GM21360 (cell line): ENCODE data around the gene GALNS.
"Not testable (repeated sequence)": the region's sequence is repeated elsewhere in the genome, so short reads cannot be mapped to it uniquely, and the experiment has no call there.

Source experiments
- ATAC-seq: cut with Tn5 transposase; IDR thresholded peaks from one replicate; pipeline ENCODE4 v1.9.1; 2021; ENCODE audit warnings: mild to moderate bottlenecking, moderate library complexity; ENCODE audit not compliant: unreplicated experiment

Gene GALNS

GRCh38 chr16:88807142-88807625, 49.6 kb downstream of the GALNS start:
- ATAC-seq = no peak

DNA sequence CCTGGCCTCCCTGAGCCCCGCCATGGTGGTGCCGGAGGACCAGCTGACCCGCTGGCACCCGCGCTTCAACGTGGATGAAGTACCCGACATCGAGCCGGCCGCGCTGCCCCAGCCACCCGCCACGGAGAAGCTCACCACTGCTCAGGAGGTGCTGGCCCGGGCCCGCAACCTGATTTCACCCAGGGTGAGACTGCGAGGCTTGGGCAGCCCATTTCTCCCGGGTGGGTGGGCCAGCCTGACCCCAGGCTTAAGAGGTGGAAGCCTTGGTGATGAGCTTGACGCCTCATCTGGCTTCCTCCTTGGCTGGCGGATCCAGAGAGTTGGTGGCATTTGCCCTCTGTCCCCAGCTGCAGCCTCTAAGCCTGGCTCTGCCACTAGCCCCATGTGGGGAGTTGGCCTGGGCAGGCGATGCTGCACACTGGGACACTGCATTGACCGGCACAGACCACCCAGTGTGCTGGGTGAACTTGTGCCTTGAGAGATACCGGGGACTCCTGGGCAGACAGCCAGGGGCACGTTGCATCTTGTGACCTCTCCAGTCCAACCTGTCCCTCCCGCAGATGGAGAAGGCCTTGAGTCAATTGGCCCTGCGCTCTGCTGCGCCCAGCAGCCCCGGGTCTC, 50.1 kb downstream of the GALNS start:
- ATAC-seq = no peak

DNA sequence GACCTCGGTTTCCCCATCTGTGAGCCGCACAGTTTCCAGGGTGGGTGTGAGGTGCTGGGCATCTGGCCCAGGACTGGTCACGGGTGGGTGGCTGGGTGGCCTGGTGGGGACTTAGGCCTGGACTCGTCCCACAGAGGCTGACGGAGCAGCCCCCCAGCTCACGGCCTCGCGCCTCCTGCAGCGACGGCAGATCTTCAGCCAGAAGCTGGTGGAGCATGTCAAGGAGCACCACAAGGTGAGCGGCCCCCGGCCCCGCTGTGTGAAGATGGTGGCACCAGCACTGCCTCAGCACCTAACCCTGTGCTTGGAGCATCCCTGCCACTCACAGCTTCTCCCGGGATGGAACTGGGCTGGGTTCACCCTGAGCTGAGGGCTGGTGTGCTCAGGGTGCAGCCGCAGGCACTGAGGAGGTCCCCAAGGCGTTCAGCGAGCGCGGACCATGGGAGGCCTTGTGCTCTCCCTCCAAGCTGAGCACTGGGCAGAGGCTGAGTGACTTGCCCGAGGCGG, 50.8 kb downstream of the GALNS start:
- no peak for ATAC-seq

- ATAC-seq = no peak
Observed at GRCh38 chr16:88805340-88805715, 51.4 kb downstream of the GALNS start.

DNA sequence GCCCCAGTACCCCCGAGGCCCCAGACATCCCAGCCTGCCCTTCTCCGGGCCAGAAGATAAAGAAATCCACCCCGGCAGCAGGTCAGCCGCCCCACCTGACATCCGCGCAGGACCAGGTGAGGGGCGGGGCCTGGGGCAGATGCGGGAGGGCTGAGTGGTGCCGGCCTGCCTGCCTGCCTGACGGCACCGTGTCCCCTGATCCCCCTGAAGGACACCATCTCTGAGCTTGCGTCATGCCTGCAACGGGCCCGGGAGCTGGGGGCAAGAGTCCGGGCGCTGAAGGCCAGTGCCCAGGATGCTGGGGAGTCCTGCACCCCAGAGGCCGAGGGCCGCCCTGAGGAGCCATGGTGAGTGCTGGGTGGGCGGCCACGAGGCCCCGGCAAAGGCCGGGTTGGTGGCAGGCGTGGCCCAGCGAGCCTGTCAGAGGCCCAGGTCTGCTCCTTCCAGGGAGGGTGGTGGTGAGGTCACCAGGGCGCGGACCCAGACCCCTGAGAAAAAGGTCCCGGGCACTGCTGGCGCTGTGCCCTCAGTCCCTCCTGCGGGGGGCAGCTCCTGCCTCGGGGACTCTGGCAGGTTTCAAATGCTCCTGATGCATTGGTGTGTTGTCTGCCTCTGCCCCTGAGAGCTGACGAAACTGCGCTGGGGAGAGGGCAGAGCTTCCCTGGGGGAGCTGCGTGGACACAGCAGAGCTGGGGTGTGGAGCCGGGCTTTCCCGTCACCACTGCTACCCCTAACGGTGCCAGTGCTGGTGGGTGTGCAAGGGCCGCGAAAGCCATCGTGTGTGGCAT, 52.0 kb downstream of the GALNS start:
- no peak for ATAC-seq

- ATAC-seq = no peak
Observed at GRCh38 chr16:88804173-88804551, 52.6 kb downstream of the GALNS start.

DNA sequence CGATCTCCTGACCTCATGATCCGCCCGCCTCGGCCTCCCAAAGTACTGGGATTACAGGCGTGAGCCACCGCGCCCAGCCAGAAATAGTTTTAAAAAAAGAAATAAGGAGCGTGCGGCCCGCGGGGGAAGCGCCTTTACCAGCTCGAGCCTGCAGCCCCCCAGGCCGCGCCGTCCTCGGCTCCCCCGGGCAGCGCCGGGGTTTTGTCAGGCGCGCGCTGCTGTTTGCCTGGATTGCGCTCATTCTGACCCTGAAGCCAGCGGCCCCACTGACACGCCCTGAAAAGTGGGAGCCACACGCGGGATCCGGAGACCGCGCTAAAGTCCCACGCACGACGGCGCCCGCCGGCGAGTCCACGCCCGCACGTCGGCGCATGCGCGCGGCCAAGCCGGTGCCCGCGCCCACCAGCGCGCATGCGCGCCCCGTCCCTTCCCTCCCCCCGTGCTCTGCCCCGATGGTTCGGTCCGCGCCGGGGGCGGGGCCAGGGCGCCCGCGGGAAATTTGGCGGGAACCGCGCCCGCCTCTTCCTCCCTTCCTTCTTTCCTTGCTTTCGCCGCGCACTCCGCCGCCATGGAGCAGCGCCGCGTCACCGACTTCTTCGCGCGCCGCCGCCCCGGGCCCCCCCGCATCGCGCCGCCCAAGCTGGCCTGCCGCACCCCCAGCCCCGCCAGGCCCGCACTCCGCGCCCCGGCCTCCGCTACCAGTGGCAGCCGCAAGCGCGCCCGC, 53.3 kb downstream of the GALNS start, which contains the start of gene CDT1:
Gene CDT1, plus strand, starts transcription at position 526 of the 724 bp plus-strand sequence. Its CDS starts 43 bp downstream, at position 569.
- ATAC-seq = peak; percentile 47

- no peak for ATAC-seq
Observed at GRCh38 chr16:88800277-88800592, 56.5 kb downstream of the GALNS start.

GRCh38 chr16:88799569-88800276, 57.0 kb downstream of the GALNS start:
- no peak for ATAC-seq

GRCh38 chr16:88798772-88799455, 57.8 kb downstream of the GALNS start:
- no peak for ATAC-seq

GRCh38 chr16:88798073-88798472, 58.7 kb downstream of the GALNS start:
- ATAC-seq = no peak

DNA sequence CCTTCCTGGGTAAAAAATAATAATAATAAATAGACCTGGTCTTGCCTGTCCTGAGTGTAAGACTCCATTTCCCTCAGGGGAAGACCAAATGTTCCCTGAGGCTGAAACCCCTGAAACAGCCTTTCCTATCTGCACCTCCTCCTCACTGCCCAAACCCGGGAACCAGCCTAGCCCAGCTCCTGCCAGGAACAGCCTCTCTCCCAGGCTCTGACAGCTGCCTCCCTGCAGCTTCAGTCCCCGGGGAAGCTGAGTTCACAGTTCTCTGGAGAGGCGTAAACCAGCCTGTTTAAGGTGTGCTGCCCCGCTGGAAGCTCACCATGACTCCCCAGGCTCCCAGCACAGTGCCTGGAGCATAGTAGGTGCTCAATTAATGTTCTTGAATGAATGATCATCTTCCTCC, 60.5 kb downstream of the GALNS start:
- ATAC-seq = no peak

- no peak for ATAC-seq
Observed at GRCh38 chr16:88793251-88793954, 63.3 kb downstream of the GALNS start.

DNA sequence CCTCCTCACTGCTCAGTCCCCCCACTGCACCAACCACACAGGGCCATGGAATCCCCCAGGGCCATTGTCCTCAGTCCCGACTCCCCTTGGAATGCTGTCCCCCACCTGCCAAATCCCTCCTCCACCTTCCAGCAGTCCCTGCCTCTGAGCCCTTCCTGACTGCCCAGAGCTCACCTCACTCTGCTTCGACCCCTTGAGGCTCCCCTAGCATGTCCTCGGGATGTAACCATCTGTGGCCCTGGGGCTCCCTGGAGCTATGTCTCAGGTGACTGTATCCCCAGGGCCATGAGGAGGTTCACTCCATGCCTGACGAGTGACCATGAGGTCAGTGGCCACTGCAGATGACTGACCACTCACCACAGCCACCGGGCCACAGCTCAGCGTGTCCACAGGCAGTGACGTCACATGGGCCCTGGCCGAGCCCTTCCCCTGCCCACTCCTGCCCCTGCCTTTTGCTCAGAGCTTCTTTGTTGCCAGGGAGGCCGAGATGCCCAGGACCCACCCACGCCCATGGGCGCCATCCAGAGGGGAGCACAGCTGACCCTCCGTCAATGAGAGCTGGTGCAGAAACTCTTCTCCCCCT, 64.0 kb downstream of the GALNS start:
- no peak for ATAC-seq

DNA sequence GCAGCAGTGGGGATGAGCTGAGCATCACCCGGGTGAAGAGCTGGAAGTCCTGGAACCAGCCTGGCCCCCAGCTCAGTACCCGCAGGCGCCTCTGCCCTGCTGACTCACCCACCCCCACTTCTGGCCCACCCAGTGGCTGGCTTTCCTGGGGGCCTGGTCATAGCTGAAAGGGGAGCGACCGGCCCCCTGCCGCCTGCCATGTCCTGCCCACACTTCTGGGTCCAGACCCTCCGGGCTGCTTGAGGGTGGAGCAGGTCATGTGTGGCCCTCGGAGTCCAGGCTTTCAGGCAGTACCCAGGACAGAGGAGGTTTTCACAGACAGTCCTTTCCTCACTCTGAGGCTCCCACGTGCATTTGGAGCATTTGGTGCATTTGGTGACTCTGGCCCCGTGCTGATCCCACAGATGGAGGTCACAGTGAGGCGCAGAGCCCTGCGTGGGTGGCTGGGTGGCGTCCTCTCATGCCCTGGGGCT, 64.6 kb downstream of the GALNS start:
- no peak for ATAC-seq

- ATAC-seq = no peak
Observed at GRCh38 chr16:88790312-88791211, 66.2 kb downstream of the GALNS start.

DNA sequence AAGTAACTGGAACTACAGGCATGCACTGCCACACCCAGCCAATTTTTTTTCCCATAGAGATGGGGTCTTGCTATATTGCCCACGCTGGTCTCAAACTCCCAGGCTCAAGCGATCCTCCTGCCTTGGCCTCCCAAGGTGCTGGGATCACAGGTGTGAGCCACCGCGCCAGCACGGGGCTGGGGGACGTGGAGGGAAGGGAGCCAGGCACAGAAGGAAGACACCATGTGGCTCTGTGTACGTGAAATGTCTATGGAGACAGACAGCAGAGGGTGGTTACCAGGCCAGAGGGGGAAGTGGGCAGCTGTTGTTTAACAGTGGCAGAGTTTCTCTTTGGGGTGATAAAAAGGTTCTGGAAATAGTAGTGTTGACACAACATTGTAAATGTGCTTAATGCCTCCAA, 67.2 kb downstream of the GALNS start:
- ATAC-seq = no peak

- not testable (repeated sequence) for ATAC-seq
Observed at GRCh38 chr16:88788749-88789148, 68.0 kb downstream of the GALNS start.
